GM12892 (cell line): ENCODE measurements around the gene DACT1.

Source experiments
- DNase-seq: peaks from one replicate; pipeline ENCODE4 v3.0.0; 2011; ENCODE audit not compliant: insufficient read length
- FAIRE-seq: peaks from 2 replicates; lab custom pipeline; 2011; peaks lifted over from hg19 to GRCh38; lab: Jason Lieb, UNC
- POLR2A ChIP-seq: IDR thresholded peaks from 2 replicates; pipeline ENCODE4 v1.6.1; 2011; ENCODE audit warnings: low read depth, low read length, control low read depth
- POLR2AphosphoS5 ChIP-seq: IDR thresholded peaks from 2 replicates; pipeline ENCODE4 v1.6.1; 2011; ENCODE audit warnings: low read depth, low read length, control low read depth
- TAF1 ChIP-seq: IDR thresholded peaks from 2 replicates; pipeline ENCODE4 v1.6.1; 2011; ENCODE audit warnings: low read depth, mild to moderate bottlenecking, control low read depth, low read length, borderline replicate concordance

DACT1 gene

GRCh38 chr14:58659061-58659460 is 21.3 kb downstream of the DACT1 start:
- no peak for FAIRE-seq

GRCh38 chr14:58659846-58660245 is 22.1 kb downstream of the DACT1 start:
- FAIRE-seq (no peak), DNase-seq (no peak)
- TF ChIP-seq TAF1 (no peak), POLR2A (no peak), POLR2AphosphoS5 (no peak)

More at GRCh38 chr14:58659061-58659460, 21.3 kb downstream of the DACT1 start:
- TF ChIP-seq POLR2AphosphoS5: no peak
- TF ChIP-seq POLR2A: no peak
- no peak for TF ChIP-seq TAF1
- DNase-seq: no peak

DNA sequence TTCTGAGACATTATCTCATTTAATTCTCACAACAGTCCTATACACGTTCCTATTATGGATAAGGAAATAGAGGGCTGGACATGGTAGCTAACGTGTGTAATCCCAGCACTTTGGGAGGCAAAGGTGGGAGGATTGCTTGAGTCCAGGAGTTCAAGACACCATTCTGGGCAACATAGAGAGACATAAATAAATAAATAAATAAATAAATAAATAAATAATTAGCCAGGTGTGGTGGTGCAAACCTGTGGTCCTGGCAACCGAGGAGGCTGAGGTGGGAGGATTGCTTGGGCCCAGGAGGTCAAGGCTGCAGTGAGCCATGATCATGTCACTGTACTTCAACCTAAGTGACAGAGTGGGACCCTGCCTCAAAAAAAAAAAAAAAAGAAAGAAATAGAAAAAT is 22.6 kb downstream of the DACT1 start:
- TF ChIP-seq POLR2A (no peak), POLR2AphosphoS5 (no peak), TAF1 (no peak)
- no peak for DNase-seq
- no peak for FAIRE-seq

DNA sequence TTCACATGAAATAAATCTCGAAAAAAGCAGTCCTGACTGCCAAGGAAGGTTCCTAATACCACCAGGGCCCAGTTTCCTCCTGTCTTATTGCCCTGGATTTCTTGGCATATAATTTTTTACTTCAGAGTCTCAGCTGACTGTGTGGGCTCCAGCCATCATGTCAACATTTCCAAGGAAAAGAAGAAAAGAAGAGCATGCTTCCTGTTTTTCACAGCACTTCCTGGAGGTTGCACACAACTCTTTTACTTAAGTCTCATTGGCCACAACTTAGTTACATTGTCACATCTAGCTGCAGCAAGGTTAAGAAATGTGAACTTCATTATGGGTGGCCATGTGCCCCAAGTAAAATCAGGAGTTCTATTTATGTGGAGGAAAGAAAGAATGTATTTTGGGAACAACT is 24.3 kb downstream of the DACT1 start:
- DNase-seq (no peak), FAIRE-seq (no peak)
- TF ChIP-seq POLR2A: no peak
- no peak for TF ChIP-seq POLR2AphosphoS5
- no peak for TF ChIP-seq TAF1

GRCh38 chr14:58662759-58663158 is 25.0 kb downstream of the DACT1 start:
- no peak for FAIRE-seq
- DNase-seq: no peak
- TF ChIP-seq POLR2A: no peak
- no peak for TF ChIP-seq POLR2AphosphoS5
- no peak for TF ChIP-seq TAF1

DNA sequence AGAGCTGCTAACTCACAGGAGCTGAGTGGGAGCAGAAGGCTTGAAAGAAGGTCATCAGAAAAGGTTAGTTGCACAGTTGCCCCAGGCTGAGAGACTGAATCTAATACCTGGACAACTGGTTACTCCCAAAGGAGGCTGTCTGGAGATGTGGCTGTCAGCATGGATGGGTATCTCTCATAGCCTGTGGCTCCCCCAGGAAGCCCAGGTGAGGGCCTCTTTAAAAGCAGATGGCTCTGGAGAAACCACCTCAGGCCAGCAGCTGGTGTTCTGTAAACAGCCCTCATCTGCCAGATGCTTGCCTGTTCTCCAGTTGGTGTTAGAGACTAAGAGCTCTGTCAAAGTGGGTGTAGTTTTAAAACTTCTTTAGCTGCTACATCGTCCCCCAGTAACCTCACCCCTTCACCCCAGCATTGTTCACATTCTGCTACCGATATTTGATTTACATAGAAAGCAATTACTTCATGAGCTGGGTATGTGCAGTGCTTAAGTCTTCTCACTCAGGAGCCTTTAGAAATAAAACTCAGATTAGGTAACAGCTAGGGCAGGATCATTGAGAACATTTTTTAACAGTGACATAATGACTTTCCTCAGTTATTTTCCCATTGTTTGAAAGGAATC is 25.8 kb downstream of the DACT1 start:
- TF ChIP-seq POLR2A: no peak
- no peak for TF ChIP-seq POLR2AphosphoS5
- TF ChIP-seq TAF1: no peak
- no peak for FAIRE-seq
- DNase-seq: no peak

DNA sequence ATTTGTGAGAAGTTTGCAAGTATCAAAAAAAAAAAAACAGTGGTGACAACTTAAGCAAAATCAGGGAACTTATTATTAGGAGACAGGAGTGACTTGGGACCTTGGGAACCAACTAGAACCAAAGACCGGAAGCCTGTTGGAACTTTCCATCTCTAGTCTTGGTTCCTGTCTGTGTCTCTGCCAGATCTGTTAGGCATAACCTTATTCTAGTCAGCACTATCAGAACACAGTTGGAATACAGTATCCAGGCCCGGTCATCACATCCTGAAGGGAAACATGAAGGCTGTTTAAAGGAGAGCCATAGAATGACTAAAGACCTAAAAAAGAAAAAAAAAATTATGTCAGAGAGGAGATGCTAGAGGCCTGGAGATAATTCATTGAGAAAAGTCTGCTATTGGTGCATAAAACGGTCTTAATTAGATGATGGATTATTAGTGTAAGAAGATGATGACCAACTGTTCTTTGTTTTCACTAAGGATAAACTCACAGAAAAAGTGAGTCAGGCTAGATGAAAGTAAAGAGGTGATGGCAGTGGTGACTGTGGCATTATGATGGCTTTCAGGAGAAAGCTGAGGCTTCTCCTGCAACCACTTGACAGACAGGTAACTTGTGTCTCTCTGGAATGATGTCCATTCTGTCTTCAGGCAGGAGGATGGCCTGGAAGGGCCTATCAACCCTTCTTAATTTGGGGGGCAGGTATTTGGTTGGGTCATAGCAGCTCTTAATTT is 28.2 kb downstream of the DACT1 start:
- TF ChIP-seq TAF1 (no peak), POLR2A (no peak), POLR2AphosphoS5 (no peak)
- no peak for DNase-seq
- FAIRE-seq: no peak

GRCh38 chr14:58666737-58667136 is 29.0 kb downstream of the DACT1 start:
- FAIRE-seq: no peak

DNA sequence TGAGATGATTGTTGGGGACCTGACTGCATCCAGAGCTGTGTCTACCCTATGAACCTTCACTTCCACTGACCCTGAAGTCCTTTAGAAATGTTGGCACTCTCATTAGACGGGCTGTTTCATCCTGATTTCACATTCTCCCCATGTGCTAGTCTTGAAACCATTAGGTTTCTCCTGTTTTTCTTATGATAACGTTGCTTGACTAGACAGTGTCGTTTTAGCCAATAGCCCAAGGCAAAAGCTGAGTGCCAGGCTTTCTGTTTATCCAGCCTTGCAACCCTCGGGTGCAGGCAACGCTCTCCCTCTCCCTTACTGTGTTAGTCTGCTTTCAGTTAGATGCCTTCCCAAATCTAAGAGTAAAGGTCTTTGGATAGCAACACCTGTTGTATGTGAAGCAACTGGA is 30.1 kb downstream of the DACT1 start:
- DNase-seq: no peak
- no peak for TF ChIP-seq POLR2AphosphoS5
- FAIRE-seq: no peak

More at GRCh38 chr14:58666737-58667136, 29.0 kb downstream of the DACT1 start:
- TF ChIP-seq POLR2AphosphoS5 (no peak), POLR2A (no peak), TAF1 (no peak)
- DNase-seq: no peak

DNA sequence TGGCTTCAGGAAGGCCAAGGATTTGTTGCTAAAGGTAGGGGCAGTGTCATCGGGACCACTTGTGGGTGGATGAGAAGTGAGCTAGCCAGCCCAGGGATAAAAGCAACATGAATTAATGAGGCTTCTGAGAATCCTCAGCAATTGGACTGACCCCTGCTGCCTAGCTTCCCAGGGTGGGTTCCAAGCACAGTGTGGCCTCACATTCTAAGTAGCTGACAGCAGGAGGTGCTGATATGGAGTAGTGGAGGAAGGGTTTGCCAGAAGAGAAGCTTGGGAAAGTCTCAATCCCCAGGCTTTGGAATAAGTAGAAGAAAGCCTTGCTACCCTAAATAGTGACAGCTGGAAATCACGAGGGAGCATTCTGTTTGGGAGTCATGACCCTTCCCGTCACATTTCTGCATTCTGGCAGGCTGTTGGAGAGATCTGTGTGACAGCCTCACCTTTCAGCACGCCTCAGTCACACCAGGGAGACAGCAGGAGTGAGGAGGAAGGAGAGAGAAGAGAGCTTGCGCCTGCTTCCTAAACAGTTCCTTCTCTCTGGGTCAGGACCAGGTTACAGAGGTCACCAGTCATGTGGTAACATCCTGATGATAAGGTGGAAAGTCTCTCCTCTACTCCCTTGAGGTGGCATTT is 31.2 kb downstream of the DACT1 start:
- FAIRE-seq (no peak), DNase-seq (no peak)
- TF ChIP-seq TAF1: no peak
- TF ChIP-seq POLR2A: no peak
- TF ChIP-seq POLR2AphosphoS5: no peak

DNA sequence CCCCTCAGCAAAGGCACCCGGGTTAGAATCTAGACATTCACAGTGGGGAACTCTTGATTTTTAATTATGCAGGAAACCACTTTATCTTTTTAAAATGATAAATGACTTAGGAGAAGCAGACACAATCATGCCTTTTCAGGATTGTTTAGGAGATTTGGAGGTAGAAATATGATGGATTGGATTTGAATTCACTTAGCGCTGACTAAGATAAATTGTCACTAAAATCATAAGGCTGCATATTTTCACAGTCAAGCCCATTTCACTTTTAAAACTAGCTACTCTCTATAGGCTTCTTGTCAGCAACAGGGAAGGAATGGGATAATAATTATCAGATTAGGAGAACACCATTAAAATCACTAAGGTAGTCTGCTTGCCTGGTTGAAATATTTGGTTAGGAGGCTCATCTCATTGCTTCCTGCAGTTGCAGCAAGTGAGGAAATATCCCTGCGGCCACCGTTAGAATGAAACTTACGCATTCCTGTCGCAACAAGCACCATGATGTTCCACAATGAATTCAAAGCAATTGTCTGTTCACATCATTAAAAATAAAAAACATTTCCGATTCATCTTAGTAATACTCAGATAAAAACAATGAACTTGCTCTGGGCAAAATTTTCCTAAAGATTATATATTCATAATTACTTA is 31.9 kb downstream of the DACT1 start:
- FAIRE-seq: no peak
- DNase-seq: no peak

GRCh38 chr14:58671024-58671423 is 33.3 kb downstream of the DACT1 start:
- DNase-seq (no peak), FAIRE-seq (no peak)
- TF ChIP-seq POLR2A: no peak

More for the DNA sequence above, 31.9 kb downstream of the DACT1 start:
- no peak for TF ChIP-seq TAF1
- TF ChIP-seq POLR2A: no peak
- no peak for TF ChIP-seq POLR2AphosphoS5
